HG03039 (cell line): ENCODE measurements around the gene GBP7.

Source experiments
- ATAC-seq: cut with Tn5 transposase; IDR thresholded peaks from one replicate; pipeline ENCODE4 v1.9.1; 2021; ENCODE audit warnings: mild to moderate bottlenecking, moderate library complexity; ENCODE audit not compliant: unreplicated experiment

GBP7 gene

DNA sequence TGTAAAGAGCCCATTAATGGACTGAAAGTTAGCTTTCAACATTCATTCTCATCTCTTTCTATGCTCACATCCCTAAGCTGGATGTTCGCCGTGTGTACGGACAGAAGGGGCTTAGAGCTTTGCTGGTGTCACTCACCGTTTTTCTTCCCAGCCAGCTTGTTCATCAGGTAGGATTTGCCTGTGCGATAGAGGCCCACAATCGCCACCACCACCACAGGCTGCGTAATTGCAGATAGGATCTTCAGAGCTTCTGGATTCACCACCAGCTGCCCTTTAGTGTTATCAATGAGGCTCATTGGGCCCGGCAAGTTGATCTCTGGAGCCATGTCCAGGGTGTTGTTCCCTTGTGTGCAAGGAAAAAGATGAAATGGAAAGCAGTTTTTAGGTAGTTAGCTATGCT is 54.2 kb downstream of the GBP7 start:
- no peak for ATAC-seq

DNA sequence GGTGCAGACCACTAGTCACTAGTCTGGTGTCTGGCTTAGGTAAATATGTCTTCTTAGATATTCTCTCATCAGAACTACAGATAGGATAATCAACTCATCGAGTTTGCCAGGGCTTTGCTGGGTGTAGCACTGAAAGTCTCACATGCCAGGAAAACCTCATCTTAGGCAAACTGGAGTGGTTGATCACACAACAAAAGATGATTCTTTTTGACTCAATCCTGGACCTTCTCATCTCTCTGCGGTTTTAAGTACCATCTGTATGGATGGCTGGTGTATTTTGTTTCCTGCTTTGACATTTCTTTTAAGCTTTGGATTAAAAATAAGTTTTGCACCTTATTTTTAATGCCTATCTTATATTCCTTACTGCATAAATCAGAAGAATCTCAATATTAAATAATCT is 61.1 kb downstream of the GBP7 start:
- ATAC-seq, result no peak

DNA sequence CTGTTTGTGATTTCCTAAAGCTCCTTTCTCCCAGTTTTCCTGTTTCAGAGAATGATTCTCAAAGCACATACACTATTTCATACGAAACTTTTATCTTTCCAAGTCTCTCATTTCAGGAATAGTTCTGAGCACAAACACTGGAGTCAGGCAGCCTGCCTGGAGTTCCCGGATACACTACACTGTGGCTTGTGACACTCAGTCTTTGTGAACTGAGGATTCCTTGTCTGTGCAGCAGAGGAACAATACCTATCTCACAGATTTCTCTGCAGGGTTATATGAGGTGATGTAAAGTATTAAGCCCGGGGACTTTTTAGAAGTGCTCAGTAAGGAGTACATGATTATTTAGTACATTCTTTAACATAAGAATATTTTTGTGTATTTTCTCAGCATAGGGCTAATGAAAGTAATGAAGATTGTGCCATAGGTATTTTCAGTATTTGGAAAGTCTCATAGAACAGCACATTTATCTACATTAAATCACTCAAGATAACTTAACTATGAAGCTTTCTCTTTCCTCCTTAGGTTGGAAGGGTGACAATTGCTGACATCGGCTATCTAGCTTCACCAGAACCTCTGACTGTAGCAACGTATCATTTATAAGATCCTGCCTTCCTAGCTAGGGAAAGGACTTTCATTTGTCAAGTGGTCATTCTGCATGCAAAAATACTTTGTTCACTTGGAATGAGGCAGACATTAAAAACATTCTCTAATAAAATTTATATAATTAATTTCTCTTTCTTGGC is 62.8 kb downstream of the GBP7 start:
- ATAC-seq, result no peak

DNA sequence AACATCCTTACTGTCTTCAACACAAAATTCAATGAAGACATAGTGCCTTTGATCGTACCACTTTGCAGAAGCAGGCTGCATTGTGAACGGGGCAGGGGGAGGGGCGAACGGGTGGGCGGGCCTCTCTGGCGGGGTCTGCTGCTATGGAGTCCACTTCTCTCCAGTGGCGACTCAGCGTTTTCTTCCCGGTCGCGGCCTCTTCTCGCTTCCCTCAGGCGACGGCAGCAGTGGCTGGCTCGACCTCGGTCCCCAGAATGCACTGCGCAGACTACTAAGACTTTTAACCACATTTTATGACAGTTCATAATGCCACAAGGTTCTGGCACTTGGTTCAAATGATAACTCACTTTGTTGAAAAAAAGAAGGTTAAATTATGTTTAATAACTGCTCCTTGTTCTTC is 71.1 kb downstream of the GBP7 start:
- no peak for ATAC-seq

DNA sequence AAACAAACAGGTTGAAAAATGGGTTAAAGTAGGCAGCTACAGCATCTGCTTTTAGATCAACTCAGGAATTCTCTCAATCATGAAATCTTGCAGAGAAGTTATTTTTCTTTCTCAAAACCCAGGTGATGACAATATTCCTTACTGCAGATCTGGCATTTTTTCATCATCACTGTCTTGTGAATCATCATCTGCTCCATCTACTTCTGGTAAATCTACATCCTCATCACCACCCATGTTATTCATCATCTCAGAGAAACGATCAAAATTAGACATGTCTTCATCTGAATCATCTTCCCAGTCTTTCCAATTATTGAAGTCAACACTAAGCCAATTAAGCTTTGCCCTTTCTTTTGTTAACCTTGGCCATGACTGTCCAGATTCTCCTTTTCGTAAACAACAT is 71.7 kb downstream of the GBP7 start:
- ATAC-seq, result no peak

DNA sequence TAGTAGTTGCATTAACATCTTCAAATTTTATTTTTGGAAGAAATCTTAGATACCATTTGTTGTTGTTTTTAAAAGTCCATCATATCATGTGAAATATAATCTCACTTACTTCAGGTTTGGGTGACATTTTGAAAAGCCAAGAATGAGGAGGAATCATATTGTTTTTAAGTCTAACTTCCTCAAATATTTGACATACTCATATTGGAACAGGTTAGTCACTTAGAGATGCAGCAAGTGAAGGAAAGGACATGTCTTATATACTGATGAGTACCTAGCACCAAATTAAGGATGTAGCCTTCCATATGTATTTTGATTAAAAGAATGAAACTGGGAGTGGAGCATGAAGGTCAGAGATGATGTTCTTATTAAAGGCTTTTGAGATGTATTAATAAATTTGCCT is 73.8 kb downstream of the GBP7 start:
- no peak for ATAC-seq

DNA sequence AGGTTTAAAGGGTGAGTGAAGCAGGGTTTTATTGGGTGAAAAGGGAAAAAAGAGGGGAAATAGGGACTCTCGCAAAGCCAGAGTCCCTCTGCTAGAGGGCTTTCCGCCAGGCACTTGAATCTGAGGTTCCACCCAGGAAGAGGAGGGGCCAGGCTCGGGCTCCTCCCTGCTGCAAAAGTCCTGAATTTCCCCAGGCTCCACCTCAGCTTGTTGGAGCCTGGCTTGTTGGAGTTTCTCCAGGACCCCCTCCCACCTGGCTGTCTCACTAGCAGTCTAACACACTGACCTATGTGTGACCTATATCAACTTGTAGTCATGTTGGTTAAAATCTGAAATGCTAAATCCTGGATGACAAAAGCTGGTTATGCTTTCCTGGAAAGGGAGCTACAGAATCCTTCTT is 75.4 kb downstream of the GBP7 start:
- no peak for ATAC-seq

DNA sequence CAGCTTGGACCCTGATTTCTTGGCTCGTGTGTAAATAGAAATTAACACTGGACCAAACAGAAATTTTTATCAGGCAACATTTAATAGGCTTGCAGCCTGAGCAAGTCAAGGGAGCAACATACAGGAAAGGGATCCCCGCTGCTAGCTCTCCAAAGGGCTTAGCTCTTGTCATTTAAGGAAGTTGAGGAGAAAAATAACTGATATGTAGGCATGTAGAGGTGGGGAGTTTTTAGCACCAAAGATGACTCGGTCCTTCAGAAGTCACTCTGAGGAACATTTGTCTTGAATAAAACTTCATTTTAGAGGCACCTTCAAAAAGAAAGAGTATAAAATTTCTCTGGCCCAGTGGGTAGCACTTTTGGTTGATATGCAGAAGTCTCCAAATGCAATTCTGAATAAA is 76.9 kb downstream of the GBP7 start:
- no peak for ATAC-seq

DNA sequence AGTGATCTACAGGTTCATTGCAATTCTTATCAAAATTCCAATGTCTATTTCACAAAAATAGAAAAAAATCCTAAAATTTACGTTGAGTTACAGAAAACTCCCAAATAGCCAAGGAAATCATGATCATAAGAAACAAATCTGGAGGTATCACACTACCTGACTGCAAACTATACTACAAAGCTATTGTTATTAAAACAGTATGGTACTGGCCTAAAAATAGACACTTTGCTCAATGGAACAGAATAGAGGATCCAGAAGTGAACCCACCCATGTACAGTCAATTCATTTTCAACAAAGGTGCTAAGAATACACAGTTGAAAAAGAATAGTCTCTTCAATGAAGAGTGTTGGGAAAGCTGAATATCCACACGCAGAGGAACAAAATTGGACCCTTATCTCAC is 80.1 kb downstream of the GBP7 start:
- ATAC-seq, result no peak

DNA sequence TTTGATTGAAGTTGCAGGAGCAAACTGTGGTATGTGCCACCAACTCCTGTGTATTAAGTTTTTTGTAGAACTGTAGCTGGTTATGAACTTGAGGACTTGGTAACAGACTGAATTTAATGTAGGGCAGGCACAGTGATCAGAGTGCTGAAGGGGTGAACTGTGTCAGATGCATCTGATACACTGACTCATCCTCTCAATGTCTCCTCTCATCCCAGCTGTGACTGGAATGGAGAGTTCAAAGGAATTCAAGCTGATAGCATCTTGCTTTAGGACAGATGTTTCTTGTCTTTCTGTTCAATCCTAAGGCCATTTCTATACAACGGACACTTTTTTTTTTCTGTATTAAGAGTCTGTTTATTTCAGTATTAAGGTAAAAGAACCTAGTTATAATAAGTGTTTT is 85.8 kb downstream of the GBP7 start:
- no peak for ATAC-seq

DNA sequence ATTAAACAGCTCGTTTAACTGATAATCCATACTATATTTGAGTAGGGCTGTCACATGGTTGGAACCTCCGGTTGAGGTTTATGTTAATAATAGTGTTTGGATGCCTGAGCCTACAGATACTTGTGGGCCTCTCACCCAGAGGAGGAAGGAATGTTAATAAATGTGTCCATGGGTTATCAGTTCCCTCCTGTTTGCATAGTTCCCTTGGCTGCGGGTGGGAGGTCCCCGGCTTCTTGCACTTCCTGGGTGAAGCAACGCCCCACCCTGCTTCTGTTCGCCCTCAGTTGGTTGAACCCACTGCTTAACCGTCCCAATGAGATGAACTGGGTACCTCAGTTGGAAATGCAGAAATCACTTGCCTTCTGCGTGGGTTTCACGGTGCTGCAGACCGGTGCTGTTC is 87.2 kb downstream of the GBP7 start:
- ATAC-seq, result no peak

DNA sequence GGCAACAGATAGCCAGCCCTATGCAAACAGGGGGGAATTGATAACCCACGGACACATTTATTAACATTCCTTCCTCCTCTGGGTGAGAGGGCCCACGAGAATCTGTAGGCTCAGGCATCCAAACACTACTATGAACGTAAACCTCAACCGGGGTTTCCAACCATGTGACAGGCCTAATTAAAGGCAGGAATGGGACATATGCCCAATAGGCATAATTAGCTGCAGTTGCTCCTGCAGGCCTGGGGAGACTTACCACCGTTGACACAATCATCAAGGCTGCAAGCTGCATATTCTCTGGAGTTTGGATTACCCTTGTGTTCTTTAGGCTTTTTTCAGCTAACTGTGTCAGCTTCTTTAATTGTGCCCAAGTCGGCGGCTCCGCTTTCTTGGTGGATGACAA is 88.6 kb downstream of the GBP7 start:
- no peak for ATAC-seq

DNA sequence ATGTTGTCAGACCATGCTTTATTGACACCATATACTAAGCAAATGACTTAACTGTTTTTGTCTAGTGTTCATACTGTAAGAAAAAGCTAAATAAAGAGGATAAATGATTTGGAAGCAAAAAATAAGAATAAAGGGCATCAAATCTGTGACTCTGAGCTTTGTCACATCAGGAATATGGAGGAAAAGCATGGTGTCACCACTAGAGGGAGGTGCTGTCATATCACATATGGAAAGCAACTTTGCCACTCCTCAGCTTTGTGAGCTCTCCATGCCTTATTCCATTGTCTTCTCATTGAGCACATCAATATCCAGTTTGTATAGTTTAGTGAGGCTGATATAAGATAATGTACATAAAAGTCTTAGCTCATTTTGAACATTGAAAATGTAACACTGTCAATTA is 90.0 kb downstream of the GBP7 start:
- ATAC-seq, result no peak
